ENCODE data around the gene SLC24A4. TPM values are rescaled to one million over a fixed set of nuclear protein-coding genes. Genes with fewer than 3 reads are reported as not detected.

SLC24A4 gene
- total RNA-seq, 1 donor from 2014 or later: 1.1 TPM

DNA sequence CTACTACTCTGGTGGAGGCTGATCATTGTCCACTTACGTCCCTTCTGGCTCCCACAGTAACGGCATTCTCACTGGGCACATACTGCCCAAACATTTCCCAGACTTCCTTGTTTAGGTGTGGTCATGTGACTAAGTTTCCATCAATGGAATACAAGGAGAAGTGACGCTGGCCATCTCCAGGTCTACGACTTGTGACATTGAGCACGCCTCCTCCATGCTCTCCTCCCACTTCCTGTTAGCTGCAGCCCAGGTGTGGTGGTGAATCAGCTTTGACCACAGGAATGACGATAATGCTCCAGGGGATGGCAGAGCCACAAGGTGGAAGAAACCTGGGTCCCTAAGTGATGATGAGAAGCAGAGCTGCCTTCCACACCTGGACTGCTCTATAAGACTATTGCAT lies 6.0 kb upstream of the SLC24A4 start:
- H3K27ac Mint-ChIP-seq (ENCODE audit: unreplicated experiment): no peak overlapping the region
- peaks cover 3% of the 10 kb centered on the region for H3K27me3 Mint-ChIP-seq (ENCODE audit: unreplicated experiment)
- H3K4me1 Mint-ChIP-seq (ENCODE audit: unreplicated experiment): no peaks in the 10 kb centered on the region
- no peaks in the 10 kb centered on the region for H3K9me3 Mint-ChIP-seq (ENCODE audit: unreplicated experiment)
- H3K4me3 Mint-ChIP-seq (ENCODE audit: unreplicated experiment): no peak overlapping the region
- TF ChIP-seq, protein P1, sequence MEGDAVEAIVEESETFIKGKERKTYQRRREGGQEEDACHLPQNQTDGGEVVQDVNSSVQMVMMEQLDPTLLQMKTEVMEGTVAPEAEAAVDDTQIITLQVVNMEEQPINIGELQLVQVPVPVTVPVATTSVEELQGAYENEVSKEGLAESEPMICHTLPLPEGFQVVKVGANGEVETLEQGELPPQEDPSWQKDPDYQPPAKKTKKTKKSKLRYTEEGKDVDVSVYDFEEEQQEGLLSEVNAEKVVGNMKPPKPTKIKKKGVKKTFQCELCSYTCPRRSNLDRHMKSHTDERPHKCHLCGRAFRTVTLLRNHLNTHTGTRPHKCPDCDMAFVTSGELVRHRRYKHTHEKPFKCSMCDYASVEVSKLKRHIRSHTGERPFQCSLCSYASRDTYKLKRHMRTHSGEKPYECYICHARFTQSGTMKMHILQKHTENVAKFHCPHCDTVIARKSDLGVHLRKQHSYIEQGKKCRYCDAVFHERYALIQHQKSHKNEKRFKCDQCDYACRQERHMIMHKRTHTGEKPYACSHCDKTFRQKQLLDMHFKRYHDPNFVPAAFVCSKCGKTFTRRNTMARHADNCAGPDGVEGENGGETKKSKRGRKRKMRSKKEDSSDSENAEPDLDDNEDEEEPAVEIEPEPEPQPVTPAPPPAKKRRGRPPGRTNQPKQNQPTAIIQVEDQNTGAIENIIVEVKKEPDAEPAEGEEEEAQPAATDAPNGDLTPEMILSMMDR (IDR thresholded peaks at IDR 0.05; ENCODE audit: unreplicated experiment): no peak
- no peak for DNase-seq (ENCODE audit: low spot score)
- H3K36me3 Mint-ChIP-seq (ENCODE audit: low read depth, unreplicated experiment): peaks cover 3% of the 10 kb centered on the region

DNA sequence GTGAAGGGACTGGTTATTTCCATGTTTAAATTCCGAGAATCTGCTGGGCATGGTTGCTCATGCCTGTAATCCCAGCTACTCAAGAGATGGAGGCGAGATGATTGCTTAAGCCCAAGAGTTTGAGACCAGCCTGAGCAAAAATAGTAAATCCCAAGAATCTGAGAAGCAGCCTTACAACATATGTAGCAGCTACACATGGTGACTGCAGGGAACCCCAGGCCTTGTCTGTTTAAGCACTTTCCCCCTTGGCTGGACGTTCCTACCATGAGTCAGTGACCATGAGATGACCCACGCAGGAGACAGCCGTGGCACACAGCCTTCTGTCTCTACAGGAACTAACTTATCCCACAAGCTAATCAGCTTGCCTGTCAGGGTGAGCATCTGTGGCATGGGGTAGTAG lies 5.5 kb upstream of the SLC24A4 start:
- no peak for DNase-seq (ENCODE audit: low spot score)
- TF ChIP-seq, protein P1 (IDR thresholded peaks at IDR 0.05; ENCODE audit: unreplicated experiment): no peak
- Mint-ChIP-seq H3K4me3 (ENCODE audit: unreplicated experiment) (no peak overlapping the region), H3K4me1 (ENCODE audit: unreplicated experiment) (no peaks in the 10 kb centered on the region), H3K27me3 (ENCODE audit: unreplicated experiment) (peaks cover 9% of the 10 kb centered on the region), H3K36me3 (ENCODE audit: low read depth, unreplicated experiment) (peaks cover 3% of the 10 kb centered on the region), H3K9me3 (ENCODE audit: unreplicated experiment) (no peaks in the 10 kb centered on the region), H3K27ac (ENCODE audit: unreplicated experiment) (no peak overlapping the region)

- Mint-ChIP-seq H3K4me1 (ENCODE audit: unreplicated experiment) (no peaks in the 10 kb centered on the region), H3K27ac (ENCODE audit: unreplicated experiment) (no peak overlapping the region), H3K4me3 (ENCODE audit: unreplicated experiment) (peak overlapping the region; percentile 23), H3K36me3 (ENCODE audit: low read depth, unreplicated experiment) (peaks cover 3% of the 10 kb centered on the region), H3K27me3 (ENCODE audit: unreplicated experiment) (peaks cover 11% of the 10 kb centered on the region), H3K9me3 (ENCODE audit: unreplicated experiment) (no peaks in the 10 kb centered on the region)
- DNase-seq (ENCODE audit: low spot score): no peak
- TF ChIP-seq, protein P1 (IDR thresholded peaks at IDR 0.05; ENCODE audit: unreplicated experiment): no peak
These were observed 1.3 kb upstream of the SLC24A4 start for GRCh38 chr14:92321701-92322100.

DNA sequence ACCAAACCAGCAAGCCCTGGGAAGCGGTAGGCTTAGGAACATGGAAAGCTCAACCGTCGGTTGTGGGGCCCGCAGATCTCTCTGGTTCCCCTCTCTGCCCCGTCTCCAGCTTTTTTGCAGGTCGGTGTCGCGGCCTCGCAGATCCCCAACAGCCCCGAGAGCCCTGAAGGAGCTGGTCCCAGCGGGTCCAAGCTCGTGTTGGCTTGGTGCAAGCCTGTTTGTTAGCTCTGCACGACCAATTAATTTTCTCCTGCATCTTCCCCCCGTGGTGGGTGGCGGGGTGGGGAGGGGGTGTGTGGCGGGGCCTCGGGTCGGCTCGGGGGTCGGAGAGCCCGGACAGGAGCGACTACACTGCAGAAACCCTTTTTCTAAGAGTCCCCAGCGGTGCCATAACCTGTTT lies 449 bp upstream of the SLC24A4 start:
- TF ChIP-seq, protein P1 (IDR thresholded peaks at IDR 0.05; ENCODE audit: unreplicated experiment): no peak
- Mint-ChIP-seq H3K4me1 (ENCODE audit: unreplicated experiment) (no peaks in the 10 kb centered on the region), H3K27ac (ENCODE audit: unreplicated experiment) (no peak overlapping the region), H3K27me3 (ENCODE audit: unreplicated experiment) (peaks cover 9% of the 10 kb centered on the region), H3K36me3 (ENCODE audit: low read depth, unreplicated experiment) (peaks cover 3% of the 10 kb centered on the region), H3K4me3 (ENCODE audit: unreplicated experiment) (peak overlapping the region; percentile 51), H3K9me3 (ENCODE audit: unreplicated experiment) (no peaks in the 10 kb centered on the region)
- DNase-seq (ENCODE audit: low spot score): no peak

- TF ChIP-seq, protein P1 (IDR thresholded peaks at IDR 0.05; ENCODE audit: unreplicated experiment): no peak
- no peak overlapping the region for H3K27ac Mint-ChIP-seq (ENCODE audit: unreplicated experiment)
- no peak for DNase-seq (ENCODE audit: low spot score)
These were observed 1.2 kb downstream of the SLC24A4 start for GRCh38 chr14:92323916-92324818.

More at GRCh38 chr14:92323916-92324818, 1.2 kb downstream of the SLC24A4 start:
- peak overlapping the region; percentile 25 for H3K4me3 Mint-ChIP-seq (ENCODE audit: unreplicated experiment)
- peaks cover 3% of the 10 kb centered on the region for H3K36me3 Mint-ChIP-seq (ENCODE audit: low read depth, unreplicated experiment)
- H3K9me3 Mint-ChIP-seq (ENCODE audit: unreplicated experiment): no peaks in the 10 kb centered on the region
- no peaks in the 10 kb centered on the region for H3K4me1 Mint-ChIP-seq (ENCODE audit: unreplicated experiment)
- peaks cover 9% of the 10 kb centered on the region for H3K27me3 Mint-ChIP-seq (ENCODE audit: unreplicated experiment)

Data from endothelial cell (in vitro differentiated cells).